Smooth muscle cell (in vitro differentiated cells): ENCODE measurements around the gene NRAP. TPM values are rescaled to one million over a fixed set of nuclear protein-coding genes. Genes with fewer than 3 reads are reported as not detected.

Experiments used
- DNase-seq: peaks from one replicate; lab custom pipeline; 2025; ENCODE audit not compliant: unreplicated experiment; lab: John Stamatoyannopoulos, UW
- H2AFZ ChIP-seq: fragments of 200-600 bp; sonication (generic); 2 replicates; pipeline ENCODE4 v1.6.0; 2016; ENCODE audit warnings: antibody characterized with exemption, low read depth, mild to moderate bottlenecking
- H3F3A ChIP-seq: fragments of 200-600 bp; sonication (generic); 2 replicates; pipeline ENCODE4 v1.6.0; 2017; ENCODE audit warnings: antibody characterized with exemption, low read depth
- H3K27ac ChIP-seq: fragments of 200-600 bp; sonication (generic); 2 replicates; pipeline ENCODE4 v1.5.1; 2016; ENCODE audit warnings: low read depth, mild to moderate bottlenecking
- H3K27me3 ChIP-seq: fragments of 200-600 bp; sonication (generic); 2 replicates; pipeline ENCODE4 v1.6.1; 2016; ENCODE audit warnings: low read depth, mild to moderate bottlenecking
- H3K36me3 ChIP-seq: fragments of 200-600 bp; sonication (generic); 2 replicates; pipeline ENCODE4 v1.5.1; 2016; ENCODE audit warnings: low read depth
- H3K4me1 ChIP-seq: fragments of 200-600 bp; sonication (generic); 2 replicates; pipeline ENCODE4 v1.5.1; 2016; ENCODE audit warnings: low read depth
- H3K4me2 ChIP-seq: fragments of 200-600 bp; sonication (generic); 2 replicates; pipeline ENCODE4 v1.6.0; 2016; ENCODE audit warnings: mild to moderate bottlenecking
- H3K4me3 ChIP-seq: fragments of 200-600 bp; sonication (generic); 2 replicates; pipeline ENCODE4 v1.5.1; 2016; ENCODE audit warnings: mild to moderate bottlenecking
- H3K79me2 ChIP-seq: fragments of 200-600 bp; sonication (generic); 2 replicates; pipeline ENCODE4 v1.6.0; 2016; ENCODE audit warnings: low read depth, mild to moderate bottlenecking
- H3K9ac ChIP-seq: fragments of 200-600 bp; sonication (generic); 2 replicates; pipeline ENCODE4 v1.6.0; 2016; ENCODE audit warnings: low read depth
- H3K9me3 ChIP-seq: fragments of 200-600 bp; sonication (generic); replicated peaks from 2 replicates; pipeline ENCODE4 v1.5.1; 2016; ENCODE audit warnings: low read depth
- H4K20me1 ChIP-seq: fragments of 200-600 bp; sonication (generic); 2 replicates; pipeline ENCODE4 v1.6.0; 2016; ENCODE audit warnings: low read depth
- CTCF ChIP-seq: fragments of 200-600 bp; sonication (generic); IDR thresholded peaks from 2 replicates; pipeline ENCODE4 v1.5.1; 2017; ENCODE audit warnings: borderline replicate concordance, mild to moderate bottlenecking, antibody characterized with exemption; ENCODE audit not compliant: insufficient read depth, poor library complexity, severe bottlenecking
- WGBS: methylation state at CpG from one replicate; pipeline ENCODE4 v1.1.7; 2016; ENCODE audit warnings: low lambda C conversion rate; 5-methylcytosine and 5-hydroxymethylcytosine counted together
- polyA plus RNA-seq: library from polyadenylated mRNA; unstranded; fragments of >200 nt; fragmentation: Nextera tagmentation; extraction: Ambion mirVana; gene quantifications from 2 replicates; pipeline ENCODE4 v1.2.1, GENCODE V29; 2016
- total RNA-seq: library from RNA; depleted of rRNA; stranded (reverse); fragments of >200 nt; gene quantifications from 2 replicates; pipeline ENCODE4 v1.2.3, GENCODE V29; 2014

NRAP gene
- total and polyA plus RNA-seq, 2 experiments from 2014 or later = not detected

GRCh38 chr10:113557903-113558321 is 105.9 kb downstream of the NRAP start:
- H3K79me2 ChIP-seq = no peaks in the 10 kb centered on the region
- DNase-seq = no peak
- H3K4me2 ChIP-seq = peak overlapping the region; percentile 56
- H3K9ac ChIP-seq = no peak overlapping the region
- no peak for TF ChIP-seq CTCF
- H3K4me1 ChIP-seq = peaks cover 32% of the 10 kb centered on the region
- peaks cover 28% of the 10 kb centered on the region for H3K27me3 ChIP-seq
- peak overlapping the region; percentile 8 for H3K4me3 ChIP-seq
- H4K20me1 ChIP-seq = no peaks in the 10 kb centered on the region
- 19% methylated on average over 9 of the region's 9 CpGs for WGBS
- no peak overlapping the region for H3K27ac ChIP-seq
- no peaks in the 10 kb centered on the region for H3K9me3 ChIP-seq
- H3F3A ChIP-seq = no peaks in the 10 kb centered on the region
- no peaks in the 10 kb centered on the region for H3K36me3 ChIP-seq
- peak overlapping the region; percentile 2 for H2AFZ ChIP-seq

DNA sequence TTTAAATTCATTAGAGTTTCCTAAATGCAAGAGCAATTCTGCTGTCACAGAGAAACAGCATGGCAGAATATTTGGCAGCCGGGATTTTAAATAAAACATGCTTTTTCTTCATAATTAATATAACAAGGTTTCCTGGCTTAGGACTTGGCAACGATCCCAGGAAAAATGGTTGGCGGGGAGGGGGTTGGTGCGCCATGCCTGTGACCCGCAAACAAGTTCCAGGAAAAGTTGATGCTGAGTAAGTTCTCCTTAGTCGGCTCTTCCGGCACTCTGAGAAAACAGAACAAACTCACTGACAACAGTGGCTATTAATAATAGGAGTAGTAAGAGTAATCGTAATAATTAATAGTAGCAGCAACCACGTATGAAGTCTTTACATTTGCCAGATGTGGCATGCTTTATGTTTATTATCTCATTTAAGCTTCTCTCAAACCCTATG is 106.4 kb downstream of the NRAP start:
- Histone ChIP-seq H3K36me3 (no peaks in the 10 kb centered on the region), H3K9me3 (no peaks in the 10 kb centered on the region), H2AFZ (no peak overlapping the region), H3K4me1 (peaks cover 32% of the 10 kb centered on the region), H3K4me2 (no peak overlapping the region), H3K9ac (no peak overlapping the region), H3K4me3 (no peak overlapping the region), H4K20me1 (no peaks in the 10 kb centered on the region), H3F3A (no peaks in the 10 kb centered on the region), H3K79me2 (no peaks in the 10 kb centered on the region), H3K27ac (no peak overlapping the region), H3K27me3 (peaks cover 28% of the 10 kb centered on the region)
- DNase-seq = no peak
- TF ChIP-seq CTCF = no peak
- WGBS = 64% methylated on average over 9 of the region's 9 CpGs

- H3K4me2 ChIP-seq = no peak overlapping the region
- H2AFZ ChIP-seq = no peak overlapping the region
- 96% methylated on average over 1 of the region's 1 CpG for WGBS
- H3K4me3 ChIP-seq = no peak overlapping the region
- no peaks in the 10 kb centered on the region for H3K36me3 ChIP-seq
- H3K27ac ChIP-seq = no peak overlapping the region
- H3K9ac ChIP-seq = no peak overlapping the region
- no peaks in the 10 kb centered on the region for H4K20me1 ChIP-seq
- H3K9me3 ChIP-seq = no peaks in the 10 kb centered on the region
- no peaks in the 10 kb centered on the region for H3K79me2 ChIP-seq
- H3F3A ChIP-seq = no peaks in the 10 kb centered on the region
- DNase-seq = no peak
- peaks cover 32% of the 10 kb centered on the region for H3K4me1 ChIP-seq
- no peak for TF ChIP-seq CTCF
- peaks cover 28% of the 10 kb centered on the region for H3K27me3 ChIP-seq
These were observed 108.1 kb downstream of the NRAP start for GRCh38 chr10:113555751-113556150.

GRCh38 chr10:113555245-113555644 is 108.6 kb downstream of the NRAP start:
- Histone ChIP-seq H3K4me2 (no peak overlapping the region), H3K27me3 (peaks cover 28% of the 10 kb centered on the region), H3K79me2 (no peaks in the 10 kb centered on the region), H3K9ac (no peak overlapping the region), H3K9me3 (no peaks in the 10 kb centered on the region), H3F3A (no peaks in the 10 kb centered on the region), H2AFZ (no peak overlapping the region), H3K36me3 (no peaks in the 10 kb centered on the region), H3K27ac (no peak overlapping the region), H4K20me1 (no peaks in the 10 kb centered on the region), H3K4me3 (peak overlapping the region; percentile 27), H3K4me1 (peaks cover 32% of the 10 kb centered on the region)
- no peak for DNase-seq
- WGBS = 74% methylated on average over 3 of the region's 3 CpGs
- TF ChIP-seq CTCF = no peak
